Amniotic stem cell (primary cell): ENCODE measurements around the gene MYL12A.
"Not testable (repeated sequence)": the region's sequence is repeated elsewhere in the genome, so short reads cannot be mapped to it uniquely, and the experiment has no call there.

Experiments
- DNase-seq: peaks from one replicate; lab custom pipeline; 2025; lab: John Stamatoyannopoulos, UW

The MYL12A gene

GRCh38 chr18:3247240-3248061 is at the start of gene MYL12A:
Gene MYL12A, plus strand, starts transcription at chr18:3247801. Its CDS starts 5,447 bp downstream, at chr18:3253248.
- peak; percentile 85 for DNase-seq

- DNase-seq, result not testable (repeated sequence)
Observed at GRCh38 chr18:3198260-3198860, 49.2 kb upstream of the MYL12A start.

GRCh38 chr18:3199942-3200645 is 47.5 kb upstream of the MYL12A start:
- no peak for DNase-seq

GRCh38 chr18:3205239-3205638 is 42.4 kb upstream of the MYL12A start:
- no peak for DNase-seq

GRCh38 chr18:3207565-3207964 is 40.0 kb upstream of the MYL12A start:
- DNase-seq, result no peak

- DNase-seq, result no peak
Observed at GRCh38 chr18:3209859-3210569, 37.6 kb upstream of the MYL12A start.

GRCh38 chr18:3211236-3211992 is 36.2 kb upstream of the MYL12A start:
- DNase-seq, result no peak

- DNase-seq, result no peak
Observed at GRCh38 chr18:3212657-3213056, 34.9 kb upstream of the MYL12A start.

GRCh38 chr18:3213300-3214059 is 34.1 kb upstream of the MYL12A start:
- no peak for DNase-seq

- DNase-seq, result no peak
Observed at GRCh38 chr18:3214855-3215637, 32.6 kb upstream of the MYL12A start.

- no peak for DNase-seq
Observed at GRCh38 chr18:3216987-3217386, 30.6 kb upstream of the MYL12A start.

- no peak for DNase-seq
Observed at GRCh38 chr18:3217948-3218647, 29.5 kb upstream of the MYL12A start.

- no peak for DNase-seq
Observed at GRCh38 chr18:3218819-3219218, 28.8 kb upstream of the MYL12A start.

- DNase-seq, result no peak
Observed at GRCh38 chr18:3219241-3219630, 28.4 kb upstream of the MYL12A start.

GRCh38 chr18:3219631-3220335 is 27.8 kb upstream of the MYL12A start, which contains the start of gene MYOM1:
Gene MYOM1, minus strand, starts transcription at chr18:3219968. Its CDS starts 4,745 bp downstream, at chr18:3215223.
- no peak for DNase-seq

- DNase-seq, result not testable (repeated sequence)
Observed at GRCh38 chr18:3220868-3221267, 26.7 kb upstream of the MYL12A start.

GRCh38 chr18:3221496-3221895 is 26.1 kb upstream of the MYL12A start:
- no peak for DNase-seq

- DNase-seq, result no peak
Observed at GRCh38 chr18:3223356-3223755, 24.2 kb upstream of the MYL12A start.

- no peak for DNase-seq
Observed at GRCh38 chr18:3224223-3224622, 23.4 kb upstream of the MYL12A start.
